RPMI7951 (cell line): ENCODE measurements around the gene PITPNM3. TPM values are rescaled to one million over a fixed set of nuclear protein-coding genes. Genes with fewer than 3 reads are reported as not detected.
"Not testable (repeated sequence)": the region's sequence is repeated elsewhere in the genome, so short reads cannot be mapped to it uniquely, and the experiment has no call there.

Experiments
- DNase-seq: peaks from one replicate; pipeline ENCODE4 v3.0.0-alpha.2; 2012; ENCODE audit warnings: low read depth
- total RNA-seq: library from RNA; depleted of rRNA; stranded (reverse); fragments of >200 nt; shearing (Covaris generic); gene quantifications from 2 replicates; pipeline ENCODE4 v1.2.3, GENCODE V29; 2014; rRNA removed

PITPNM3 gene
- 0.10 and 0.12 TPM in 2 replicates for total RNA-seq

GRCh38 chr17:6556121-6557039 is at the start of gene PITPNM3:
Gene PITPNM3 (minus strand): TSS chr17:6556555. CDS start chr17:6556406, 149 bp downstream.
- no peak for DNase-seq

GRCh38 chr17:6605142-6605541 is 48.8 kb upstream of the PITPNM3 start:
- no peak for DNase-seq

- no peak for DNase-seq
Measured at GRCh38 chr17:6603744-6604325, 47.5 kb upstream of the PITPNM3 start.

GRCh38 chr17:6602141-6602540 is 45.8 kb upstream of the PITPNM3 start:
- DNase-seq: no peak

GRCh38 chr17:6599364-6599763 is 43.0 kb upstream of the PITPNM3 start:
- DNase-seq: no peak

GRCh38 chr17:6597727-6598126 is 41.4 kb upstream of the PITPNM3 start:
- no peak for DNase-seq

- no peak for DNase-seq
Measured at GRCh38 chr17:6596941-6597340, 40.6 kb upstream of the PITPNM3 start.

- DNase-seq: no peak
Measured at GRCh38 chr17:6596511-6596910, 40.2 kb upstream of the PITPNM3 start.

GRCh38 chr17:6596081-6596480 is 39.7 kb upstream of the PITPNM3 start:
- no peak for DNase-seq

GRCh38 chr17:6593371-6593770 is 37.0 kb upstream of the PITPNM3 start:
- not testable (repeated sequence) for DNase-seq

- no peak for DNase-seq
Measured at GRCh38 chr17:6592173-6592572, 35.8 kb upstream of the PITPNM3 start.

GRCh38 chr17:6591599-6592158 is 35.3 kb upstream of the PITPNM3 start:
- DNase-seq: peak; percentile 88

- DNase-seq: no peak
Measured at GRCh38 chr17:6589266-6589946, 33.1 kb upstream of the PITPNM3 start.

GRCh38 chr17:6588165-6588564 is 31.8 kb upstream of the PITPNM3 start:
- no peak for DNase-seq

GRCh38 chr17:6587310-6587709 is 31.0 kb upstream of the PITPNM3 start:
- DNase-seq: no peak

- DNase-seq: no peak
Measured at GRCh38 chr17:6583411-6583810, 27.1 kb upstream of the PITPNM3 start.

- DNase-seq: no peak
Measured at GRCh38 chr17:6580625-6581024, 24.3 kb upstream of the PITPNM3 start.

GRCh38 chr17:6578491-6578890 is 22.1 kb upstream of the PITPNM3 start:
- no peak for DNase-seq

GRCh38 chr17:6577686-6578263 is 21.4 kb upstream of the PITPNM3 start:
- DNase-seq: no peak

- DNase-seq: no peak
Measured at GRCh38 chr17:6576038-6576785, 19.9 kb upstream of the PITPNM3 start.

- DNase-seq: no peak
Measured at GRCh38 chr17:6575596-6575988, 19.2 kb upstream of the PITPNM3 start.
